Measurements from ENCODE around the gene LIME1.

The LIME1 gene, protein sequence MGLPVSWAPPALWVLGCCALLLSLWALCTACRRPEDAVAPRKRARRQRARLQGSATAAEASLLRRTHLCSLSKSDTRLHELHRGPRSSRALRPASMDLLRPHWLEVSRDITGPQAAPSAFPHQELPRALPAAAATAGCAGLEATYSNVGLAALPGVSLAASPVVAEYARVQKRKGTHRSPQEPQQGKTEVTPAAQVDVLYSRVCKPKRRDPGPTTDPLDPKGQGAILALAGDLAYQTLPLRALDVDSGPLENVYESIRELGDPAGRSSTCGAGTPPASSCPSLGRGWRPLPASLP

GRCh38 chr20:63735859-63736718 lies at the start of gene LIME1:
LIME1 (plus strand) TSS chr20:63736664; CDS start chr20:63737550, 886 bp downstream.
- DNase-seq, result no peak

DNA sequence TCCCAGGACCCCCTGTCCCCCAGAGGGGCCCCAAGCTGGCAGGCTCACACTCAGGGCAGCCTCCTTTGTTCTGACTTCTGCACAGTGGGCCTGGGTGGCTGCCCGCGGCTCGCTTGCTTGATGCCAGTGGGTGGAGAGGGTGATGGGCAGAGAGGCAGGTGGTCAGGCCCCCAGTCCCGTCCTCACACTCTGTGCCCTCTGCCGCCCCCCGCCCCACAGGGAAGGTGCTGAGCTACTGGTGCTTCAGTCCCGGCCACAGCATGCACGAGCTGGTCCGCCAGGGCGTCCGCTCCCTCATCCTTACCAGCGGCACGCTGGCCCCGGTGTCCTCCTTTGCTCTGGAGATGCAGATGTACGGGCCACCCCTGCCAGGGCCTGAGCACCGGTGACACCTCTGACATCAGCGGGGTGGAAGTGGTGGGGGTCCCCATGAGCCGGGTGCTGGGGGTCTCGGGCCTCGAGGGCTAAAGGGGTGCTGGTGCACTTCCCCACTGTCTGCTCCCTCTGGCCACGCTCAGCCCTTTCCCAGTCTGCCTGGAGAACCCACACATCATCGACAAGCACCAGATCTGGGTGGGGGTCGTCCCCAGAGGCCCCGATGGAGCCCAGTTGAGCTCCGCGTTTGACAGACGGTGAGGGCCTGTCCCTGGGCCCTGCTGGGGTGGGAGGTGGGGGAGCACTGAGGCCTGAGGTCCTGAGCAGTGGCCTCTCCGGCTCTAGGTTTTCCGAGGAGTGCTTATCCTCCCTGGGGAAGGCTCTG lies 48.9 kb upstream of the LIME1 start:
- DNase-seq, result no peak

GRCh38 chr20:63688228-63689045 lies 48.0 kb upstream of the LIME1 start:
- no peak for DNase-seq

GRCh38 chr20:63689046-63690002 lies 47.1 kb upstream of the LIME1 start:
- no peak for DNase-seq

GRCh38 chr20:63690003-63690897 lies 46.2 kb upstream of the LIME1 start:
- DNase-seq, result no peak

DNA sequence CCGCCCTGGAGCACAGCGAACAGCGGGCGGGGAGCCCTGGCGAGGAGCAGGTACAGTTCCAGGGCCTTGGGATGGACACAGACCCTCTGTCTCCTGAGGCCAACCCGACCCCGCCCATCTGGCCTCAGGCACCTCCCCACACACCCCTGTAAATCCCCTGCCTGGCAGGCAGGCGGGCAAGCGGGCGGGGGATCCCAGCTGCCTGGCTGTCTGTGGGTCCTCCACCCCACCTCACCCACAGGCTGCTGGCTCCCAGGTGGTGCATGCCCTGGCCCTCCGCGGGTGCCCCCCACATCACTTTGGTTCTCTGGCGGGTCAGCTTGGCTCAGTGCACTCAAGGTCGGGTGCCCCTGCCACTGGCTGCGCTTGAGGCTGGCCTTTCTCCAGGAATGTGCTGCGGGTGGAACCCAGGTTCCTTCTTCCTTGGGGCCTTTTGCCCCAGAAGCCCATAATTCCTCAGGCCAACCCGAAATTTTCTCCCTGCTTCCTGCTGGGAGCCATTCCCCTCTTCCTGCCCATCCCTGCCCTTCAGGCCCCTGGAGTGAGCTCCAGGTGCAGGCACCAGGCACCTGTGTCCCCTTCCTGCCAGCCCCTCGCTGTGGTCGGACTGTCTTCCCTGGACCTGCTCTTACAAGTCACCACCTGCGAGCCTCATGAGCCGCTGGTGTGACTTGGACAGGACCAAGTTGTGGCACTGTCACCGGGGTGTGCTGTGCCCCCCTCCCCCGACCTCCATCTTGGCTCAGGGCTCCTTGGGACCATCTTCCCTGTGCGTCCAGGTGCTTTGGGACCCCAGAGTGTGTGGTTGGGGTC lies 45.4 kb upstream of the LIME1 start:
- no peak for DNase-seq

DNA sequence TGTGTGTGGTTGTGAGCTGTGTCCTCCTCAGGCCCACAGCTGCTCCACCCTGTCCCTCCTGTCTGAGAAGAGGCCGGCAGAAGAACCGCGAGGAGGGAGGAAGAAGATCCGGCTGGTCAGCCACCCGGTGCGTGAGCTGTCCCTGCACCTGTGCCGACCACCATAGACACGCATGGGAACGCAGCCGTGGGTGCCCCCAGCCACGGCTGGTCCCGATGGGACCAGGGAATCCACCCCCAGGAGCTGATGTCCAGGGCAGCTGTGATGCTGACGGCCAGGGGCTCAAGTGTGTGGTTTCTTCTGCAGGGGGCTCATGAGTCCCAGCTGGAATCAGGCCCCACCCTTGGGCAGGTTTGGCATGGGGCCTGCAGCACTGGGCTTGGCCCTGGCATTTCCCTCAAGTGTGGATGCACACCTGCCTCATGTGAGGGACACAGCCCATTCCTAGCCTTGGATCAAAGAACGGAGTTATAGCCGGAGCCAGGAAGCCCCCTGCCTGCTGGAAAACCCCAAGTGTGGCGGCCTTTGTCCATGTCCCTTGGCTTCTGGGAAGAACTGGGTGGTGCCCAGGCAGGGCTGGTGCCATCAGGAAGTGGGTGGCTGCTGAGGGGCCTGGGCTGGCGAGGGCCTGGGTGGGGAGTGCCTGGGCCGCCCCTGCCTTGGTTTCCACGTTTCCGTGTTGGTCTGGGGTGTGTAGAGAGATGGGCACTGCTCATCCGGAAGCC lies 44.6 kb upstream of the LIME1 start:
- no peak for DNase-seq

- no peak for DNase-seq
Observed at GRCh38 chr20:63692436-63693082, 43.9 kb upstream of the LIME1 start.

GRCh38 chr20:63693083-63693732 lies 43.3 kb upstream of the LIME1 start:
- DNase-seq, result no peak

DNA sequence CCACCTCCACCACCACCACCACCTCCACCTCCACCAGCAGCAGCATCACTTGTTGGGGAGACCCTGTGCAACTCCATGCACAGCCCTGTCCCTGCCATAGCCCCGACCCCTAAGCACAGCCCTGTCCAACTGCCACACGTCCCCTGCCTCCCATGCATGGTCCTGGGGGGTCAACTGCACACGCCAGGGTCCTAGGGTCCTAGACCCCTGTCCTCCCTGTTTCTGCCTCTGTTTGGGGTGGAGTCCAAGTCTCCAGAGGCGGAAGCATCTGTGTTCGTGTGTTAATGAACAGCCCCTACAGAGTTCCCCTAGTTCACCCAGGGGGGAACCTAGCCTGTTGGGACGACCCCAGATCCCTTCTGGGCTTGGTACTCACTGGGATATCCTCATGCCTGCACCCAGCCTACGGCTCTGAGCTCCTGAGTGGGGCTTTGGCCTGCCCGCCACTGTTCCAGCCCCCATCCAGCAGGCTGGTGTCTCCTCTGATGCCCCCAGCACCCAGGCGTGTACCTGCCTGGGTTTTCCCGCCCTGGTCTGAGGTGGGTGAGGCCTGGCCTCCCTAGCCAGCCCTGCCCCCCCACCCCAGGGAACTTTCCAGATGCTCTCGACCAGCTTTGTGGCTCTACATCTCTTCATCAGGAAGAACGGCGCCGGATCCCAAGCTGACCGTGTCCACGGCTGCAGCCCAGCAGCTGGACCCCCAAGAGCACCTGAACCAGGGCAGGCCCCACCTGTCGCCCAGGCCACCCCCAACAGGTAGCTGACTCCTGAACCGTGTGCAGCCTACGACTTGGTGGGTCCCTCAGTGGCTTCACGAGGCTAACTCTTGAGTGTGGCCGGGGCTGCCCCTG lies 42.5 kb upstream of the LIME1 start:
- DNase-seq, result no peak

DNA sequence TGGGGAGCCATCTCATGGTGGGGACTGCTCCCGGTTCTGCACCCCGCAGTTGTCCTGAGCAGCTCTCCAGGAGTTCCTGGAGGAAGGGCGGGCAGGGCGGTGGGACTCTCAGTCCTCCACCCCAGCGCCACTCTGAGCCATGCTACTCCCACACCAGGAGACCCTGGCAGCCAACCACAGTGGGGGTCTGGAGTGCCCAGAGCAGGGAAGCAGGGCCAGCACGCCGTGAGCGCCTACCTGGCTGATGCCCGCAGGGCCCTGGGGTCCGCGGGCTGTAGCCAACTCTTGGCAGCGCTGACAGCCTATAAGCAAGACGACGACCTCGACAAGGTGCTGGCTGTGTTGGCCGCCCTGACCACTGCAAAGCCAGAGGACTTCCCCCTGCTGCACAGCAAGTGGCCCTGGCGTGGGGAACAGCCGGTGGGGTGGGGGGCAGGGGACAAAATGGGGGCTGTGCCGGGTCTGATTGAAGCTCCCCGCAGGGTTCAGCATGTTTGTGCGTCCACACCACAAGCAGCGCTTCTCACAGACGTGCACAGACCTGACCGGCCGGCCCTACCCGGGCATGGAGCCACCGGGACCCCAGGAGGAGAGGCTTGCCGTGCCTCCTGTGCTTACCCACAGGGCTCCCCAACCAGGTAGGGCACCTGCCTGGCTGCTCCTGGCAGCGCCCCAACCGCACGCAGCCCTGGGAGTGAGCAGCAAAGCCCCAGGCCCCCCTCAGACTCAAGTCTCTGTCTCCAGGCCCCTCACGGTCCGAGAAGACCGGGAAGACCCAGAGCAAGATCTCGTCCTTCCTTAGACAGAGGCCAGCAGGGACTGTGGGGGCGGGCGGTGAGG lies 41.7 kb upstream of the LIME1 start:
- no peak for DNase-seq

- DNase-seq, result no peak
Observed at GRCh38 chr20:63695424-63696305, 40.8 kb upstream of the LIME1 start.

DNA sequence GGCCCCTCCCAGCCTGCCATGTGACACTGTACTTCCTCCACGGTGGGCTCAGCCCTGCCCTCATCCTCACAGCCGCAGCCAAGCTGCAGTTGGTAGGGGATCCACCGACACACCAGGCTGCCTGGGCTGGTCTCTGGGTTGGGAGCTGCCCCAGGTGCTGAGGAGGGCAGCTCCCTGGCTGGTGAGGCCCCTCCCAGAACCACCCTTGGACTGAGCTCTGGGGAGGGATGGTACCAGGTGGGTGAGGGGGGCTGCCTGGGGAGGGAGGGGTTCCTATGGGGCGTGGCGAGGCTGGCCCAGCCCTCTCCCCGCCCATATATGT lies 40.2 kb upstream of the LIME1 start:
- DNase-seq, result no peak

GRCh38 chr20:63696628-63697356 lies 39.7 kb upstream of the LIME1 start, which contains the start of gene TNFRSF6B:
TNFRSF6B (plus strand) TSS chr20:63696652; CDS start chr20:63696768, 116 bp downstream.
- DNase-seq, result no peak

Data from DMS79 (cell line).